SK-N-SH treated with all-trans-retinoic acid at 6 μM for 48 hours (cell line): ENCODE results near the gene TGFA.

Experiments
- ATAC-seq: fragments of 200-7000 bp; cut with Tn5 transposase; 3 replicates; pipeline ENCODE4 v1.9.1; 2020; ENCODE audit warnings: mild to moderate bottlenecking, moderate library complexity
- ARNTL ChIP-seq: fragments of 450-650 bp; formaldehyde crosslinking; IDR thresholded peaks from 2 replicates; pipeline ENCODE4 v1.5.0; 2020; ENCODE audit warnings: low read depth, mild to moderate bottlenecking, moderate library complexity, borderline replicate concordance
- BACH2 ChIP-seq: fragments of 250-450 bp; sonication (Bioruptor Pico); IDR thresholded peaks from 2 replicates; pipeline ENCODE4 v1.9.0; 2021; ENCODE audit warnings: mild to moderate bottlenecking, borderline replicate concordance
- CSDC2 ChIP-seq: fragments of 250-450 bp; sonication (Bioruptor Pico); IDR thresholded peaks from 2 replicates; pipeline ENCODE4 v1.5.0; 2020; ENCODE audit warnings: mild to moderate bottlenecking, moderate library complexity
- ESRRG ChIP-seq: fragments of 250-450 bp; sonication (Bioruptor Pico); IDR thresholded peaks from 2 replicates; pipeline ENCODE4 v1.6.1; 2021; ENCODE audit warnings: mild to moderate bottlenecking
- GLIS3 ChIP-seq: fragments of 250-450 bp; sonication (Bioruptor Pico); IDR thresholded peaks from 2 replicates; pipeline ENCODE4 v1.5.0; 2020; ENCODE audit warnings: mild to moderate bottlenecking, moderate library complexity
- ISL1 ChIP-seq: fragments of 250-450 bp; sonication (Bioruptor Pico); IDR thresholded peaks from 2 replicates; pipeline ENCODE4 v2.1.2; 2022; ENCODE audit warnings: mild to moderate bottlenecking, moderate library complexity
- OSR1 ChIP-seq: fragments of 250-450 bp; sonication (Bioruptor Pico); IDR thresholded peaks from 2 replicates; pipeline ENCODE4 v1.8.0; 2022; ENCODE audit warnings: moderate library complexity, mild to moderate bottlenecking, inconsistent platforms
- PPARA ChIP-seq: fragments of 250-450 bp; sonication (Bioruptor Pico); IDR thresholded peaks from 2 replicates; pipeline ENCODE4 v1.5.0; 2020; ENCODE audit warnings: mild to moderate bottlenecking, borderline replicate concordance
- SNAI2 ChIP-seq: fragments of 250-450 bp; sonication (Bioruptor Pico); IDR thresholded peaks from 2 replicates; pipeline ENCODE4 v1.5.0; 2020; ENCODE audit warnings: mild to moderate bottlenecking, moderate library complexity
- TCF4 ChIP-seq: fragments of 250-450 bp; sonication (Bioruptor Pico); IDR thresholded peaks from 2 replicates; pipeline ENCODE4 v1.8.0; 2021; ENCODE audit warnings: mild to moderate bottlenecking, moderate library complexity, borderline replicate concordance
- TOX ChIP-seq: fragments of 250-450 bp; sonication (Bioruptor Pico); IDR thresholded peaks from 2 replicates; pipeline ENCODE4 v1.8.0; 2021; ENCODE audit warnings: mild to moderate bottlenecking, moderate library complexity, borderline replicate concordance
- ZC3H10 ChIP-seq: fragments of 250-450 bp; sonication (Bioruptor Pico); IDR thresholded peaks from 2 replicates; pipeline ENCODE4 v1.5.1; 2021; ENCODE audit warnings: mild to moderate bottlenecking, moderate library complexity
- ZFP3 ChIP-seq: fragments of 250-450 bp; sonication (Bioruptor Pico); IDR thresholded peaks from 2 replicates; pipeline ENCODE4 v1.5.0; 2020; ENCODE audit warnings: mild to moderate bottlenecking, moderate library complexity
- ZFP30 ChIP-seq: fragments of 450-650 bp; formaldehyde crosslinking; IDR thresholded peaks from 2 replicates; pipeline ENCODE4 v1.5.0; 2022; ENCODE audit warnings: mild to moderate bottlenecking, moderate library complexity
- ZNF565 ChIP-seq: fragments of 450-650 bp; formaldehyde crosslinking; conservative IDR thresholded peaks from 2 replicates; pipeline ENCODE4 v1.5.0; 2020; ENCODE audit warnings: low read depth, mild to moderate bottlenecking, moderate library complexity
- ZNF70 ChIP-seq: fragments of 450-650 bp; formaldehyde crosslinking; IDR thresholded peaks from 2 replicates; pipeline ENCODE4 v1.5.0; 2020; ENCODE audit warnings: mild to moderate bottlenecking, moderate library complexity
- ZNF8 ChIP-seq: fragments of 450-650 bp; formaldehyde crosslinking; IDR thresholded peaks from 2 replicates; pipeline ENCODE4 v1.5.0; 2020; ENCODE audit warnings: mild to moderate bottlenecking, moderate library complexity
- TF ChIP-seq, protein P1 (sequence below): fragments of 250-450 bp; sonication (Bioruptor Pico); IDR thresholded peaks from 2 replicates; pipeline ENCODE4 v1.5.0; 2020; ENCODE audit warnings: mild to moderate bottlenecking, moderate library complexity
- TF ChIP-seq, protein P2 (sequence below): fragments of 250-450 bp; sonication (Bioruptor Pico); IDR thresholded peaks from 2 replicates; pipeline ENCODE4 v1.5.1; 2020; ENCODE audit warnings: low read depth, mild to moderate bottlenecking, moderate library complexity
- TF ChIP-seq, protein P3 (sequence below): fragments of 250-450 bp; sonication (Bioruptor Pico); IDR thresholded peaks from 2 replicates; pipeline ENCODE4 v1.8.0; 2021; ENCODE audit warnings: low read depth, mild to moderate bottlenecking, moderate library complexity, borderline replicate concordance
- TF ChIP-seq, protein P4 (sequence below): fragments of 250-450 bp; sonication (Bioruptor Pico); IDR thresholded peaks from 2 replicates; pipeline ENCODE4 v1.5.1; 2021; ENCODE audit warnings: mild to moderate bottlenecking, moderate library complexity
- TF ChIP-seq, protein P5 (sequence below): fragments of 250-450 bp; sonication (Bioruptor Pico); IDR thresholded peaks from 2 replicates; pipeline ENCODE4 v1.8.0; 2020; ENCODE audit warnings: mild to moderate bottlenecking, moderate library complexity, borderline replicate concordance

TGFA gene

DNA sequence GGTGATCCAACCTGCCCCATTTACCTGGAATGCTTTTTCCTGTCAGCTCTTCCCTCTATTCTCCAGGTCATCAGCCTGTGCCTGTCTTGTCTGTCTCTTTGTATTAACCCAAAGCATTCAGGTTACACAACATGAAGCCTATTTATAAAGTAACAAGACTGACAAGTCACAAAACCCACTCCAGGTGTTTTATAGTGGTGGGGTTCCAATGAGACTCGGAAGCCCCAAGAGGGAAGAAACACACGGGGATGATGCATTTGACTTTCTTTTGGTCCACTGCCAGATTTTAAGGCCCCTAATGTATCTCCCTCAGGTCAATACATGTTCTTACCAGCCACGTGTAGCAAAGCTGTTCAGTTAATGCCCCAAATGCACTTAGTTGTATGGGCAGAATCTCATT is 27.5 kb downstream of the TGFA start:
- TF ChIP-seq TOX (CRISPR knock-in tag) (no peak), GLIS3 (CRISPR knock-in tag) (no peak), ZFP3 (CRISPR knock-in tag) (no peak), CSDC2 (no peak), BACH2 (no peak), PPARA (CRISPR knock-in tag) (no peak), ZNF8 (CRISPR knock-in tag) (no peak), ZNF565 (no peak), TCF4 (CRISPR knock-in tag) (no peak), ISL1 (CRISPR knock-in tag) (no peak), ESRRG (no peak), ZC3H10 (no peak), ARNTL (CRISPR knock-in tag) (no peak), ZNF70 (CRISPR knock-in tag) (no peak), OSR1 (no peak)
- TF ChIP-seq, protein P1, sequence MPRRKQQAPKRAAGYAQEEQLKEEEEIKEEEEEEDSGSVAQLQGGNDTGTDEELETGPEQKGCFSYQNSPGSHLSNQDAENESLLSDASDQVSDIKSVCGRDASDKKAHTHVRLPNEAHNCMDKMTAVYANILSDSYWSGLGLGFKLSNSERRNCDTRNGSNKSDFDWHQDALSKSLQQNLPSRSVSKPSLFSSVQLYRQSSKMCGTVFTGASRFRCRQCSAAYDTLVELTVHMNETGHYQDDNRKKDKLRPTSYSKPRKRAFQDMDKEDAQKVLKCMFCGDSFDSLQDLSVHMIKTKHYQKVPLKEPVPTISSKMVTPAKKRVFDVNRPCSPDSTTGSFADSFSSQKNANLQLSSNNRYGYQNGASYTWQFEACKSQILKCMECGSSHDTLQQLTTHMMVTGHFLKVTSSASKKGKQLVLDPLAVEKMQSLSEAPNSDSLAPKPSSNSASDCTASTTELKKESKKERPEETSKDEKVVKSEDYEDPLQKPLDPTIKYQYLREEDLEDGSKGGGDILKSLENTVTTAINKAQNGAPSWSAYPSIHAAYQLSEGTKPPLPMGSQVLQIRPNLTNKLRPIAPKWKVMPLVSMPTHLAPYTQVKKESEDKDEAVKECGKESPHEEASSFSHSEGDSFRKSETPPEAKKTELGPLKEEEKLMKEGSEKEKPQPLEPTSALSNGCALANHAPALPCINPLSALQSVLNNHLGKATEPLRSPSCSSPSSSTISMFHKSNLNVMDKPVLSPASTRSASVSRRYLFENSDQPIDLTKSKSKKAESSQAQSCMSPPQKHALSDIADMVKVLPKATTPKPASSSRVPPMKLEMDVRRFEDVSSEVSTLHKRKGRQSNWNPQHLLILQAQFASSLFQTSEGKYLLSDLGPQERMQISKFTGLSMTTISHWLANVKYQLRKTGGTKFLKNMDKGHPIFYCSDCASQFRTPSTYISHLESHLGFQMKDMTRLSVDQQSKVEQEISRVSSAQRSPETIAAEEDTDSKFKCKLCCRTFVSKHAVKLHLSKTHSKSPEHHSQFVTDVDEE: no peak
- TF ChIP-seq, protein P2, sequence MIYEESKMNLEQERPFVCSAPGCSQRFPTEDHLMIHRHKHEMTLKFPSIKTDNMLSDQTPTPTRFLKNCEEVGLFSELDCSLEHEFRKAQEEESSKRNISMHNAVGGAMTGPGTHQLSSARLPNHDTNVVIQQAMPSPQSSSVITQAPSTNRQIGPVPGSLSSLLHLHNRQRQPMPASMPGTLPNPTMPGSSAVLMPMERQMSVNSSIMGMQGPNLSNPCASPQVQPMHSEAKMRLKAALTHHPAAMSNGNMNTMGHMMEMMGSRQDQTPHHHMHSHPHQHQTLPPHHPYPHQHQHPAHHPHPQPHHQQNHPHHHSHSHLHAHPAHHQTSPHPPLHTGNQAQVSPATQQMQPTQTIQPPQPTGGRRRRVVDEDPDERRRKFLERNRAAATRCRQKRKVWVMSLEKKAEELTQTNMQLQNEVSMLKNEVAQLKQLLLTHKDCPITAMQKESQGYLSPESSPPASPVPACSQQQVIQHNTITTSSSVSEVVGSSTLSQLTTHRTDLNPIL (CRISPR knock-in tag): no peak
- TF ChIP-seq, protein P3, sequence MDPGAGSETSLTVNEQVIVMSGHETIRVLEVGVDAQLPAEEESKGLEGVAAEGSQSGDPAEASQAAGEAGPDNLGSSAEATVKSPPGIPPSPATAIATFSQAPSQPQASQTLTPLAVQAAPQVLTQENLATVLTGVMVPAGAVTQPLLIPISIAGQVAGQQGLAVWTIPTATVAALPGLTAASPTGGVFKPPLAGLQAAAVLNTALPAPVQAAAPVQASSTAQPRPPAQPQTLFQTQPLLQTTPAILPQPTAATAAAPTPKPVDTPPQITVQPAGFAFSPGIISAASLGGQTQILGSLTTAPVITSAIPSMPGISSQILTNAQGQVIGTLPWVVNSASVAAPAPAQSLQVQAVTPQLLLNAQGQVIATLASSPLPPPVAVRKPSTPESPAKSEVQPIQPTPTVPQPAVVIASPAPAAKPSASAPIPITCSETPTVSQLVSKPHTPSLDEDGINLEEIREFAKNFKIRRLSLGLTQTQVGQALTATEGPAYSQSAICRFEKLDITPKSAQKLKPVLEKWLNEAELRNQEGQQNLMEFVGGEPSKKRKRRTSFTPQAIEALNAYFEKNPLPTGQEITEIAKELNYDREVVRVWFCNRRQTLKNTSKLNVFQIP: no peak
- ATAC-seq: no peak

DNA sequence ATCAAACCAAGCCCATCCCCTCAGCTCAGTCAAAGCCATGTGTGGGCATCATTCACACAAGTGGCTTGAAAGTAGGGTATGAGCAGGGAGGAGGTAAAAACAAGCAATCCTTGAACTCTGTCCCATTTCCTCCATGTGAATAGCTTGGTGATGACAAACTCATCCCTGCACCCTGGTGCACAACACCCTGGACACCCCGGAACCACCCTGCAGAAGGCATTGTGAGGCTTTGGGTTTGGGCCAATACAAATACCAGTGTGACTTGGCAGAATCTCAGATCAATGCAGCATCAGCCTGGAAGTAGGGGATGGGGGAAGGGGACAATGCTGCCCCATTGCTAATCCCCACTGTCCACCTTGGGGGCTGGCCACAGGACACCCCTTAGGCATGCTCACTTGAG is 28.6 kb downstream of the TGFA start:
- no peak for ATAC-seq
- TF ChIP-seq PPARA (CRISPR knock-in tag) (no peak), ESRRG (no peak), ZNF565 (no peak), GLIS3 (CRISPR knock-in tag) (no peak), ZFP30 (CRISPR knock-in tag) (no peak), ZFP3 (CRISPR knock-in tag) (no peak), ZNF8 (CRISPR knock-in tag) (no peak), TCF4 (CRISPR knock-in tag) (no peak), ZC3H10 (no peak), ISL1 (CRISPR knock-in tag) (no peak), SNAI2 (CRISPR knock-in tag) (no peak), ZNF70 (CRISPR knock-in tag) (no peak)
- TF ChIP-seq, protein P4, sequence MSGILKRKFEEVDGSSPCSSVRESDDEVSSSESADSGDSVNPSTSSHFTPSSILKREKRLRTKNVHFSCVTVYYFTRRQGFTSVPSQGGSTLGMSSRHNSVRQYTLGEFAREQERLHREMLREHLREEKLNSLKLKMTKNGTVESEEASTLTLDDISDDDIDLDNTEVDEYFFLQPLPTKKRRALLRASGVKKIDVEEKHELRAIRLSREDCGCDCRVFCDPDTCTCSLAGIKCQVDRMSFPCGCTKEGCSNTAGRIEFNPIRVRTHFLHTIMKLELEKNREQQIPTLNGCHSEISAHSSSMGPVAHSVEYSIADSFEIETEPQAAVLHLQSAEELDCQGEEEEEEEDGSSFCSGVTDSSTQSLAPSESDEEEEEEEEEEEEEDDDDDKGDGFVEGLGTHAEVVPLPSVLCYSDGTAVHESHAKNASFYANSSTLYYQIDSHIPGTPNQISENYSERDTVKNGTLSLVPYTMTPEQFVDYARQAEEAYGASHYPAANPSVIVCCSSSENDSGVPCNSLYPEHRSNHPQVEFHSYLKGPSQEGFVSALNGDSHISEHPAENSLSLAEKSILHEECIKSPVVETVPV (CRISPR knock-in tag): no peak
- TF ChIP-seq, protein P5, sequence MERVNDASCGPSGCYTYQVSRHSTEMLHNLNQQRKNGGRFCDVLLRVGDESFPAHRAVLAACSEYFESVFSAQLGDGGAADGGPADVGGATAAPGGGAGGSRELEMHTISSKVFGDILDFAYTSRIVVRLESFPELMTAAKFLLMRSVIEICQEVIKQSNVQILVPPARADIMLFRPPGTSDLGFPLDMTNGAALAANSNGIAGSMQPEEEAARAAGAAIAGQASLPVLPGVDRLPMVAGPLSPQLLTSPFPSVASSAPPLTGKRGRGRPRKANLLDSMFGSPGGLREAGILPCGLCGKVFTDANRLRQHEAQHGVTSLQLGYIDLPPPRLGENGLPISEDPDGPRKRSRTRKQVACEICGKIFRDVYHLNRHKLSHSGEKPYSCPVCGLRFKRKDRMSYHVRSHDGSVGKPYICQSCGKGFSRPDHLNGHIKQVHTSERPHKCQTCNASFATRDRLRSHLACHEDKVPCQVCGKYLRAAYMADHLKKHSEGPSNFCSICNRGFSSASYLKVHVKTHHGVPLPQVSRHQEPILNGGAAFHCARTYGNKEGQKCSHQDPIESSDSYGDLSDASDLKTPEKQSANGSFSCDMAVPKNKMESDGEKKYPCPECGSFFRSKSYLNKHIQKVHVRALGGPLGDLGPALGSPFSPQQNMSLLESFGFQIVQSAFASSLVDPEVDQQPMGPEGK (CRISPR knock-in tag): no peak
- TF ChIP-seq, protein P2 (CRISPR knock-in tag): no peak
- TF ChIP-seq, protein P1: no peak
